ENCODE data around the gene CRABP1. TPM values are rescaled to one million over a fixed set of nuclear protein-coding genes. Genes with fewer than 3 reads are reported as not detected.

CRABP1 gene
- total RNA-seq, 4 donors from 2014 or later: not detected

GRCh38 chr15:78368651-78369050, 28.5 kb downstream of the CRABP1 start:
- no peak for TF ChIP-seq POLR2A (IDR thresholded peaks at IDR 0.05; ENCODE audit: low read depth)
- TF ChIP-seq POLR2AphosphoS5 (IDR thresholded peaks at IDR 0.05): no peak
- TF ChIP-seq CTCF (IDR thresholded peaks at IDR 0.05): no peak
- no peak for TF ChIP-seq EP300 (IDR thresholded peaks at IDR 0.05)
- peaks cover 0 to 17% (median 0%) of the 10 kb centered on the region in 4 donors for H3K27me3 ChIP-seq
- WGBS: 35% methylated on average over 5 of the region's 5 CpGs
- DNase-seq (ENCODE audit: extremely low spot score): no peak
- no peaks in the 10 kb centered on the region for H3K36me3 ChIP-seq
- no peak overlapping the region for H3K27ac ChIP-seq (replicated peaks in 1 of 4)
- no peaks in the 10 kb centered on the region for H3K9me3 ChIP-seq
- H3K4me1 ChIP-seq: no peaks in the 10 kb centered on the region
- intact Hi-C loops (cut with DNase I): no loop called here
- no peak overlapping the region for H3K4me3 ChIP-seq

DNA sequence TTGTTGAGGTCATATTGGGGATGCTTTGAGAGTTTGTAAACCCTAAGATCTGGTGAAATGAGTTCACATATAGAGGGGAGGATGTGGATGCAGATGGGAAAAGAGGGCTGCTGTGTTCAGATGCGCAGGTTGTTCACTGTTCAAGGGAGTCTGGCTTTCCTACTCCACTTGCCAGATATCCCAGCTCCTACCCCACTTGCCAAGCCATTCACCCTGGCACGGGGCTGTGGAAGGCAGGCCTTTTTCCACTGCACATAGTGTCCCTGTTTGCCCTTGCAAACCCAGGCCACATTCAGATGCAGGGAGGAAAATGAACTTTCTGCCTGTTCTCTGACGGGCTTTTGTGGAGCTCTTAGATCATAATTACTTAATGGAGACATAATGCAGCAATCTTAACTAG, 29.0 kb downstream of the CRABP1 start:
- no peak overlapping the region for H3K4me3 ChIP-seq
- intact Hi-C loops (cut with DNase I): no loop called here
- no peaks in the 10 kb centered on the region for H3K9me3 ChIP-seq
- no peaks in the 10 kb centered on the region for H3K36me3 ChIP-seq
- 78% methylated on average over 3 of the region's 3 CpGs for WGBS
- H3K4me1 ChIP-seq: no peaks in the 10 kb centered on the region
- no peak overlapping the region for H3K27ac ChIP-seq (replicated peaks in 1 of 4)
- TF ChIP-seq EP300 (IDR thresholded peaks at IDR 0.05) (no peak), CTCF (IDR thresholded peaks at IDR 0.05) (no peak), POLR2A (IDR thresholded peaks at IDR 0.05; ENCODE audit: low read depth) (no peak), POLR2AphosphoS5 (IDR thresholded peaks at IDR 0.05) (no peak)
- no peak for DNase-seq (ENCODE audit: extremely low spot score)
- peaks cover 0 to 17% (median 0%) of the 10 kb centered on the region in 4 donors for H3K27me3 ChIP-seq

- 82% methylated on average over 6 of the region's 6 CpGs for WGBS
- intact Hi-C loops (cut with DNase I): no loop called here
These were observed 29.9 kb downstream of the CRABP1 start for GRCh38 chr15:78370013-78370412.

GRCh38 chr15:78372880-78373279, 32.7 kb downstream of the CRABP1 start:
- H3K4me1 ChIP-seq: no peaks in the 10 kb centered on the region
- no peaks in the 10 kb centered on the region for H3K36me3 ChIP-seq
- H3K27me3 ChIP-seq: peaks cover 0 to 7% (median 0%) of the 10 kb centered on the region in 4 donors
- no peak overlapping the region for H3K4me3 ChIP-seq
- H3K27ac ChIP-seq (replicated peaks in 1 of 4): no peak overlapping the region
- WGBS: 97% methylated on average over 5 of the region's 5 CpGs
- no peaks in the 10 kb centered on the region for H3K9me3 ChIP-seq
- DNase-seq (ENCODE audit: extremely low spot score): no peak
- intact Hi-C loops (cut with DNase I): no loop called here
- TF ChIP-seq CTCF (IDR thresholded peaks at IDR 0.05) (no peak), POLR2A (IDR thresholded peaks at IDR 0.05; ENCODE audit: low read depth) (no peak), POLR2AphosphoS5 (IDR thresholded peaks at IDR 0.05) (no peak), EP300 (IDR thresholded peaks at IDR 0.05) (no peak)

More at GRCh38 chr15:78370013-78370412, 29.9 kb downstream of the CRABP1 start:
- Histone ChIP-seq H3K9me3 (no peaks in the 10 kb centered on the region), H3K4me1 (no peaks in the 10 kb centered on the region), H3K4me3 (no peak overlapping the region), H3K27me3 (peaks cover 0 to 17% (median 0%) of the 10 kb centered on the region in 4 donors), H3K27ac (replicated peaks in 1 of 4) (no peak overlapping the region), H3K36me3 (no peaks in the 10 kb centered on the region)
- TF ChIP-seq EP300 (IDR thresholded peaks at IDR 0.05) (no peak), POLR2A (IDR thresholded peaks at IDR 0.05; ENCODE audit: low read depth) (no peak), POLR2AphosphoS5 (IDR thresholded peaks at IDR 0.05) (no peak), CTCF (IDR thresholded peaks at IDR 0.05) (no peak)
- DNase-seq (ENCODE audit: extremely low spot score): no peak
